Common myeloid progenitor, CD34-positive (primary cell): ENCODE data around the gene PNCK.

Experiments
- CTCF ChIA-PET: fragments of 350-600 bp; sonication (Branson Sonifier 250); formaldehyde crosslinking; loops from one replicate; lab custom pipeline; 2021; ENCODE audit warnings: antibody characterized with exemption; lab: Charles Lee
- POLR2A ChIA-PET: fragments of 350-600 bp; sonication (Branson Sonifier 250); formaldehyde crosslinking; loops from one replicate; lab custom pipeline; 2021; ENCODE audit warnings: antibody characterized with exemption; lab: Charles Lee
- DNase-seq, 3 donors: peaks; one replicate each; pipeline versions ENCODE4 v3.0.0 to v3.0.0-alpha.2; 2013
- H3K27ac ChIP-seq, 2 experiments: 1 replicate in 1 of 2; 2 replicates in 1 of 2; pipeline ENCODE4 v1.7.0; 2013; ENCODE audit warnings: inconsistent platforms in 2 of 2, low read length in 2 of 2, mild to moderate bottlenecking in 2 of 2, low read depth in 1 of 2, moderate library complexity in 1 of 2; ENCODE audit not compliant: severe bottlenecking in 2 of 2, insufficient read depth in 1 of 2, poor library complexity in 1 of 2
- H3K27me3 ChIP-seq, 5 experiments: replicated peaks in 2 of 5; 1 replicate in 3 of 5; 2 replicates in 2 of 5; pipeline versions ENCODE4 v1.6.1 to v1.7.0; 2013; ENCODE audit warnings: low read length in 4 of 5, mild to moderate bottlenecking in 2 of 5, moderate library complexity in 2 of 5, inconsistent platforms in 1 of 5; ENCODE audit not compliant: insufficient read depth in 5 of 5, control insufficient read depth in 4 of 5
- H3K36me3 ChIP-seq, 4 experiments: 1 replicate in 2 of 4; 2 replicates in 2 of 4; pipeline versions ENCODE4 v1.6.1 to v1.7.0; 2013; ENCODE audit warnings: low read length in 3 of 4, control low read depth in 1 of 4, mild to moderate bottlenecking in 1 of 4; ENCODE audit not compliant: control insufficient read depth in 4 of 4, insufficient read depth in 4 of 4
- H3K4me1 ChIP-seq, 4 experiments: 1 replicate in 3 of 4; 2 replicates in 1 of 4; pipeline versions ENCODE4 v1.6.1 to v1.7.1; 2013; ENCODE audit warnings: low read length in 3 of 4, mild to moderate bottlenecking in 3 of 4, control low read depth in 1 of 4, inconsistent platforms in 1 of 4, moderate library complexity in 1 of 4; ENCODE audit not compliant: control insufficient read depth in 4 of 4, insufficient read depth in 4 of 4; ENCODE audit errors: control extremely low read depth in 1 of 4
- H3K4me3 ChIP-seq, 7 experiments: 1 replicate in 4 of 7; 2 replicates in 3 of 7; pipeline versions ENCODE4 v1.5.1 to v1.7.0; 2013; ENCODE audit warnings: mild to moderate bottlenecking in 7 of 7, low read length in 6 of 7, moderate library complexity in 6 of 7, inconsistent platforms in 2 of 7, low read depth in 2 of 7, control low read depth in 1 of 7; ENCODE audit not compliant: insufficient read depth in 4 of 7, control insufficient read depth in 1 of 7; ENCODE audit errors: extremely low read depth in 1 of 7
- H3K9me3 ChIP-seq, 5 experiments: 1 replicate in 4 of 5; 2 replicates in 1 of 5; pipeline versions ENCODE4 v1.6.1 to v1.7.1; 2013; ENCODE audit warnings: low read length in 4 of 5, mild to moderate bottlenecking in 2 of 5, inconsistent platforms in 1 of 5, low read depth in 1 of 5, moderate library complexity in 1 of 5; ENCODE audit not compliant: control insufficient read depth in 4 of 5, insufficient read depth in 2 of 5; ENCODE audit errors: control extremely low read depth in 1 of 5
- WGBS: methylation state at CpG from one replicate; pipeline ENCODE4 v1.1.5; 2013; ENCODE audit not compliant: insufficient coverage; 5-methylcytosine and 5-hydroxymethylcytosine counted together

The PNCK gene

GRCh38 chrX:153674219-153674851 lies 722 bp upstream of the PNCK start:
- Histone ChIP-seq H3K36me3 (no peaks in the 10 kb centered on the region), H3K27ac (no peak overlapping the region), H3K27me3 (peaks cover 0 to 49% (median 5%) of the 10 kb centered on the region in 5 experiments), H3K9me3 (peaks cover 0 to 2% (median 0%) of the 10 kb centered on the region in 5 experiments), H3K4me1 (peaks cover 0 to 2% (median 0%) of the 10 kb centered on the region in 4 experiments), H3K4me3 (no peak overlapping the region)
- DNase-seq: no peak
- ChIA-PET POLR2A (no interaction called here), CTCF (interaction anchor here (1.4 kb wide), 1 partner anchor 135 kb away, joined by 3 read pairs; no protein-coding TSS in a partner anchor)
- WGBS: 83% methylated on average over 27 of the region's 27 CpGs

GRCh38 chrX:153672531-153673427 lies 834 bp downstream of the PNCK start:
- Histone ChIP-seq H3K27me3 (peaks cover 0 to 49% (median 3%) of the 10 kb centered on the region in 5 experiments), H3K36me3 (no peaks in the 10 kb centered on the region), H3K4me3 (no peak overlapping the region), H3K9me3 (peaks cover 0 to 2% (median 0%) of the 10 kb centered on the region in 5 experiments), H3K4me1 (peaks cover 0 to 2% (median 0%) of the 10 kb centered on the region in 4 experiments), H3K27ac (no peak overlapping the region)
- ChIA-PET POLR2A (interaction anchor here (0.7 kb wide), 1 partner anchor 213 kb away, joined by 3 read pairs; the partner anchor contains the start of gene L1CAM), CTCF (interaction anchor here (1.4 kb wide), 1 partner anchor 134 kb away, joined by 3 read pairs; no protein-coding TSS in a partner anchor)
- peak in 1 of 3 donors; percentile 23 for DNase-seq
- WGBS: 77% methylated on average over 18 of the region's 53 CpGs

GRCh38 chrX:153671589-153672530 lies 1.8 kb downstream of the PNCK start:
- Histone ChIP-seq H3K4me3 (no peak overlapping the region), H3K4me1 (peaks cover 0 to 5% (median under 1%) of the 10 kb centered on the region in 4 experiments), H3K9me3 (peaks cover 0 to 2% (median 0%) of the 10 kb centered on the region in 5 experiments), H3K27ac (no peak overlapping the region), H3K27me3 (peaks cover 0 to 45% (median 3%) of the 10 kb centered on the region in 5 experiments), H3K36me3 (no peaks in the 10 kb centered on the region)
- POLR2A ChIA-PET: no interaction called here
- CTCF ChIA-PET: interaction anchor here (1.0 to 1.6 kb wide), 3 partner anchors 8 to 120 kb away, joined by 3 to 4 read pairs (median 3); no protein-coding TSS in a partner anchor
- 92% methylated on average over 20 of the region's 27 CpGs for WGBS
- no peak for DNase-seq

GRCh38 chrX:153670748-153671588 lies 2.6 kb downstream of the PNCK start:
- 94% methylated on average over 21 of the region's 23 CpGs for WGBS
- H3K36me3 ChIP-seq: no peaks in the 10 kb centered on the region
- peaks cover 0 to 4% (median 0%) of the 10 kb centered on the region in 5 experiments for H3K9me3 ChIP-seq
- no peak overlapping the region for H3K4me3 ChIP-seq
- peaks cover 0 to 5% (median under 1%) of the 10 kb centered on the region in 4 experiments for H3K4me1 ChIP-seq
- ChIA-PET POLR2A (no interaction called here), CTCF (interaction anchor here (1.0 to 4.7 kb wide), 4 partner anchors 9 to 119 kb away, joined by 3 to 35 read pairs (median 4); no protein-coding TSS in a partner anchor)
- no peak for DNase-seq
- peaks cover 0 to 50% (median 3%) of the 10 kb centered on the region in 5 experiments for H3K27me3 ChIP-seq
- H3K27ac ChIP-seq: no peak overlapping the region

- Histone ChIP-seq H3K27ac (no peak overlapping the region), H3K27me3 (peaks cover 0 to 55% (median 3%) of the 10 kb centered on the region in 5 experiments), H3K36me3 (no peaks in the 10 kb centered on the region), H3K4me3 (no peak overlapping the region), H3K9me3 (peaks cover 0 to 4% (median 0%) of the 10 kb centered on the region in 5 experiments), H3K4me1 (peaks cover 0 to 5% (median under 1%) of the 10 kb centered on the region in 4 experiments)
- over 99% methylated on average over 11 of the region's 23 CpGs for whole genome bisulfite sequencing
- ChIA-PET CTCF (interaction anchor here (0.7 to 6.0 kb wide), 6 partner anchors 12 to 143 kb away, joined by 3 to 59 read pairs (median 4); no protein-coding TSS in a partner anchor), POLR2A (no interaction called here)
- DNase-seq: no peak
These were observed 3.5 kb downstream of the PNCK start for GRCh38 chrX:153669901-153670731.
